ENCODE measurements around the gene PNMA6E. TPM values are rescaled to one million over a fixed set of nuclear protein-coding genes. Genes with fewer than 3 reads are reported as not detected.
"Not testable (repeated sequence)": the region's sequence is repeated elsewhere in the genome, so short reads cannot be mapped to it uniquely, and the experiment has no call there.

Gene PNMA6E
- total and polyA plus RNA-seq, 9 of the 15 experiments (the other 6 are each of a cell fraction or from before 2014, with no cell fraction given), result 0.03 TPM; not detected in 8

GRCh38 chrX:153405426-153405825, 4.3 kb upstream of the PNMA6E start:
- CTCF ChIA-PET (ENCODE audit: low intra/inter-chr PET ratio), result no interaction called here
- FAIRE-seq (no peak), DNase-seq (ENCODE audit: extremely low read depth in 1 of 4, low spot score in 3 of 4) (no peak), ATAC-seq (no peak)
- H3K79me2 ChIP-seq (ENCODE audit: control insufficient read depth, insufficient read depth, low read length), result no peaks in the 10 kb centered on the region
- H3K9me1 ChIP-seq (ENCODE audit: control insufficient read depth, insufficient read depth, low read length), result no peaks in the 10 kb centered on the region
- intact Hi-C loops (cut with micrococcal nuclease), result no loop called here
- no peaks in the 10 kb centered on the region for H3K27me3 ChIP-seq (ENCODE audit: control insufficient read depth in 2 of 2, insufficient read depth in 2 of 2, low read length in 2 of 2)
- 23% methylated on average over 4 of the region's 5 CpGs for WGBS (ENCODE audit: insufficient coverage, low coverage, missing lambda C conversion rate)
- peak overlapping the region; percentile 44 for H2AFZ ChIP-seq (ENCODE audit: low read depth, low read length)
- peaks cover 4 to 29% of the 10 kb centered on the region in 2 experiments; a peak in 4 of 5 replicates for H3K4me1 ChIP-seq (replicated peaks in 1 of 2; ENCODE audit: control insufficient read depth in 2 of 2, insufficient read depth in 2 of 2, low read length in 2 of 2)
- no peaks in the 10 kb centered on the region for H3K36me3 ChIP-seq (ENCODE audit: control insufficient read depth, insufficient read depth, low read length)
- no peak overlapping the region for H3K4me3 ChIP-seq
- in situ Hi-C loops (cut with MboI), result no loop called here
- H3K4me2 ChIP-seq (ENCODE audit: insufficient read depth, low read length), result no peak overlapping the region
- BruUV-seq (replicated peaks), result no TSS peak
- POLR2A ChIA-PET, result interaction anchor here (0.6 kb wide), 1 partner anchor 220 kb away, joined by 3 read pairs; no protein-coding TSS in a partner anchor
- H3K9me3 ChIP-seq (replicated peaks; ENCODE audit: control insufficient read depth, insufficient read depth, low read depth, low read length), result no peaks in the 10 kb centered on the region
- no peak overlapping the region for H3K27ac ChIP-seq (ENCODE audit: extremely low read depth, low read depth, low read length)
- no peaks in the 10 kb centered on the region for H4K20me1 ChIP-seq (replicated peaks; ENCODE audit: control insufficient read depth, insufficient read depth, low read length)
- no peak overlapping the region for H3K9ac ChIP-seq (ENCODE audit: insufficient read depth in 1 of 2, low read depth in 2 of 2, low read length in 2 of 2)
- TF ChIP-seq L3MBTL2 (IDR thresholded peaks at IDR 0.05) (0 out of 2 replicates have a peak, but pooled peaks have one; percentile 16), NFXL1 (CRISPR knock-in tag; IDR thresholded peaks at IDR 0.05) (no peak)

- H3K9me1 ChIP-seq (ENCODE audit: control insufficient read depth, insufficient read depth, low read length); FAIRE-seq; BruUV-seq (replicated peaks); H3K79me2 ChIP-seq (ENCODE audit: control insufficient read depth, insufficient read depth, low read length); ATAC-seq; H3K9ac ChIP-seq (ENCODE audit: insufficient read depth in 1 of 2, low read depth in 2 of 2, low read length in 2 of 2); H3K4me2 ChIP-seq (ENCODE audit: insufficient read depth, low read length); DNase-seq (ENCODE audit: extremely low read depth in 1 of 4, low spot score in 3 of 4); in situ Hi-C loops (cut with MboI); H3K27ac ChIP-seq (ENCODE audit: extremely low read depth, low read depth, low read length); H2AFZ ChIP-seq (ENCODE audit: low read depth, low read length); CTCF ChIA-PET (ENCODE audit: low intra/inter-chr PET ratio); H4K20me1 ChIP-seq (replicated peaks; ENCODE audit: control insufficient read depth, insufficient read depth, low read length); H3K27me3 ChIP-seq (ENCODE audit: control insufficient read depth in 2 of 2, insufficient read depth in 2 of 2, low read length in 2 of 2); H3K9me3 ChIP-seq (replicated peaks; ENCODE audit: control insufficient read depth, insufficient read depth, low read depth, low read length); H3K36me3 ChIP-seq (ENCODE audit: control insufficient read depth, insufficient read depth, low read length); H3K4me3 ChIP-seq; POLR2A ChIA-PET; TF ChIP-seq ATF3 (CRISPR knock-in tag; conservative IDR thresholded peaks at IDR 0.05): not testable (repeated sequence)
- peaks cover 4 to 23% of the 10 kb centered on the region in 2 experiments; a peak in 4 of 5 replicates for H3K4me1 ChIP-seq (replicated peaks in 1 of 2; ENCODE audit: control insufficient read depth in 2 of 2, insufficient read depth in 2 of 2, low read length in 2 of 2)
- WGBS (ENCODE audit: insufficient coverage, low coverage, missing lambda C conversion rate), result 27% methylated on average over 2 of the region's 5 CpGs
- intact Hi-C loops (cut with micrococcal nuclease), result loop anchor here (5.0 kb wide), 1 partner anchor 33 kb away; no protein-coding TSS in a partner anchor
- TF ChIP-seq ATF3 (IDR thresholded peaks at IDR 0.05), result 0 out of 2 replicates have a peak, but pooled peaks have one; percentile 9
These were observed 3.2 kb upstream of the PNMA6E start for GRCh38 chrX:153404333-153404732.

Data from K562 (cell line).